Uterus (tissue), 4 donors: ENCODE results near the gene CCDC136. TPM values are rescaled to one million over a fixed set of nuclear protein-coding genes. Genes with fewer than 3 reads are reported as not detected.
A peak's percentile ranks its signal among the peaks of the same experiment; 100 is the strongest.

Experiments
- DNase-seq, 2 donors: peaks; one replicate each; pipeline ENCODE4 v3.0.0-alpha.2; 2019 to 2020
- H3K27ac ChIP-seq, 2 donors: fragments of 200-600 bp; sonication (generic); 1 replicate in 1 of 2; 2 replicates in 1 of 2; pipeline ENCODE4 v1.5.1; 2016 to 2018
- H3K27me3 ChIP-seq, 2 donors: fragments of 200-600 bp; sonication (generic); one replicate each; pipeline ENCODE4 v1.5.1; 2018 to 2019; ENCODE audit warnings: control low read depth in 1 of 2
- H3K36me3 ChIP-seq, 2 donors: fragments of 200-600 bp; sonication (generic); one replicate each; pipeline ENCODE4 v1.5.1; 2019; ENCODE audit warnings: control low read depth in 1 of 2
- H3K4me1 ChIP-seq, 2 donors: fragments of 200-600 bp; sonication (generic); one replicate each; pipeline ENCODE4 v1.5.1; 2018 to 2019; ENCODE audit warnings: control low read depth in 1 of 2
- H3K4me3 ChIP-seq, 2 donors: fragments of 200-600 bp; sonication (generic); 1 replicate in 1 of 2; 2 replicates in 1 of 2; pipeline ENCODE4 v1.5.1; 2018 to 2019; ENCODE audit warnings: mild to moderate bottlenecking in 1 of 2
- H3K9me3 ChIP-seq, 2 donors: fragments of 200-600 bp; sonication (generic); one replicate each; pipeline ENCODE4 v1.5.1; 2019; ENCODE audit warnings: control low read depth in 1 of 2
- CTCF ChIP-seq, 4 experiments: fragments of 200-600 bp in 2 of 4; fragments of 450-650 bp in 2 of 4; sonication (generic) in 2 of 4; IDR thresholded peaks; one replicate each; pipeline ENCODE4 v1.5.1; 2016 to 2019; ENCODE audit warnings: antibody characterized with exemption in 4 of 4, mild to moderate bottlenecking in 2 of 4, moderate library complexity in 1 of 4
- POLR2A ChIP-seq, 2 donors: fragments of 450-650 bp; IDR thresholded peaks; one replicate each; pipeline ENCODE4 v1.6.1; 2016; ENCODE audit warnings: antibody characterized with exemption in 2 of 2, mild to moderate bottlenecking in 1 of 2, moderate library complexity in 1 of 2
- intact Hi-C: fragments of 100-400 bp; cut with DNase I; formaldehyde crosslinking; loops from one replicate; pipeline ENCODE4 v1.15.1; 2023; ENCODE audit warnings: low total_unique reads
- total RNA-seq, 4 donors: library from RNA; depleted of rRNA in 3 of 4; stranded (reverse); fragments of >200 nt in 3 of 4; gene quantifications; one replicate each; pipeline versions ENCODE4 v1.1.0 to v1.2.4, GENCODE V29; 2014 to 2023
- donor health status: DM: yes; HTN: yes; CAD: no.

CCDC136 gene
- total RNA-seq, 4 donors from 2014 or later = 11.5 to 26.4 (median 14.8) TPM

- TF ChIP-seq POLR2A (IDR thresholded peaks at IDR 0.05) (no peak), CTCF (IDR thresholded peaks at IDR 0.05) (peak in 3 of 4 experiments; percentile 14 to 25 (median 23))
- Histone ChIP-seq H3K36me3 (no peaks in the 10 kb centered on the region), H3K4me1 (peaks cover 12 to 31% of the 10 kb centered on the region in 2 donors), H3K27ac (peak overlapping the region; percentile 61 to 85), H3K4me3 (peak overlapping the region; percentile 58 to 94), H3K9me3 (no peaks in the 10 kb centered on the region), H3K27me3 (no peaks in the 10 kb centered on the region)
- peak in 1 of 2 donors; percentile 17 for DNase-seq
- intact Hi-C loops = no loop called here
Observed at GRCh38 chr7:128863433-128863989, 71.7 kb downstream of the CCDC136 start.

- H3K36me3 ChIP-seq = no peaks in the 10 kb centered on the region
- no peaks in the 10 kb centered on the region for H3K9me3 ChIP-seq
- no peak overlapping the region for H3K27ac ChIP-seq
- TF ChIP-seq CTCF (IDR thresholded peaks at IDR 0.05) (no peak), POLR2A (IDR thresholded peaks at IDR 0.05) (no peak)
- no peak overlapping the region for H3K4me3 ChIP-seq
- peaks cover 5 to 27% of the 10 kb centered on the region in 2 donors for H3K4me1 ChIP-seq
- H3K27me3 ChIP-seq = no peaks in the 10 kb centered on the region
- no peak for DNase-seq
- intact Hi-C loops = no loop called here
Observed at GRCh38 chr7:128865303-128865702, 73.5 kb downstream of the CCDC136 start.

GRCh38 chr7:128865996-128866877 lies 74.5 kb downstream of the CCDC136 start:
- H3K9me3 ChIP-seq = no peaks in the 10 kb centered on the region
- H3K4me3 ChIP-seq = no peak overlapping the region
- no peak for DNase-seq
- no peaks in the 10 kb centered on the region for H3K36me3 ChIP-seq
- H3K27me3 ChIP-seq = no peaks in the 10 kb centered on the region
- no peak overlapping the region for H3K27ac ChIP-seq
- peaks cover 5 to 25% of the 10 kb centered on the region in 2 donors for H3K4me1 ChIP-seq
- TF ChIP-seq POLR2A (IDR thresholded peaks at IDR 0.05) (no peak), CTCF (IDR thresholded peaks at IDR 0.05) (no peak)
- intact Hi-C loops = no loop called here

- intact Hi-C loops = no loop called here
- H3K27ac ChIP-seq = no peak overlapping the region
- TF ChIP-seq POLR2A (IDR thresholded peaks at IDR 0.05) = no peak
- TF ChIP-seq CTCF (IDR thresholded peaks at IDR 0.05) = no peak
- H3K9me3 ChIP-seq = no peaks in the 10 kb centered on the region
- H3K27me3 ChIP-seq = no peaks in the 10 kb centered on the region
- H3K4me3 ChIP-seq = no peak overlapping the region
- DNase-seq = no peak
- no peaks in the 10 kb centered on the region for H3K36me3 ChIP-seq
- peaks cover 5 to 21% of the 10 kb centered on the region in 2 donors for H3K4me1 ChIP-seq
Observed at GRCh38 chr7:128867241-128867640, 75.5 kb downstream of the CCDC136 start.
